Stimulated activated CD8-positive, alpha-beta memory T cell treated with anti-CD3 and anti-CD28 coated beads, Interleukin-15, amount 100 ng/mL, for 1 hour (primary cell): Measurements from ENCODE around the gene PPM1G.
A peak's percentile ranks its signal among the peaks of the same experiment; 100 is the strongest.

Source experiments
- DNase-seq: peaks from one replicate; pipeline ENCODE4 v3.0.0-alpha.2; 2020; ENCODE audit warnings: low read depth

Gene PPM1G

GRCh38 chr2:27412419-27413152, 3.2 kb upstream of the PPM1G start:
- no peak for DNase-seq

DNA sequence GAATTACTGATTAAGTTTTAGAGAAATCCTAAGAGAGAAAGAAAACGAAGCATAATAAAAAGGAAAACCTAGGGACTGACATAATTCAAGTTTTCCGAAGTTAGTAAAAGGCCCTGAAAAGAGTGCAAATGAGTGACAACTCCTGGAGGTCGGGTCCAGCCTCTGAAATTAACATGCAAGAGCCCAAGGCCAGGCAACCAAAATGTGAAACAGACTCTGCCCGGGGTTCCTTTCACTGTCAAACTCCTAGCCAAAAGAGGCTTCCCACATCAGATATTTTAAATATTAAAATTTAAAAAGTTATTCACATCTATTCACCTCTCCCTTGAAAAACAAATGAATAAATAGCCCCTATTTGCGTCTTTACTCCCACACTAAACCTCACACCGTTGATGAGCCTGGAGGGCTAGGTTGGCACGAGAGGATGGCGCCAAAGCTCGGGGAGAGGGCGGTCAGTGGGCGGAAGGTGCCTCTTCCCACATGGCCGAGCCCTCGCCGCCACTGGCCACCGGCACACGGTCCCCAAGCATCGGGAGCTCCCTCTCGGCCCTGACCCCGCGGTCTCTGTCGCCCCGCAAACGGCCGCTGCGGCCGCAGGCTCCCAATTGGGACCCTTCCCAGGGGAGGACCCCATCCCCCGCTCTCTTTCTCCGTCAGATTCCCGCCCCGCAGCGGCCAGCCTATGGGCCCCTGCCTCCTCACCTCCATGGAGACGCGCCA, 630 bp downstream of the PPM1G start:
- no peak for DNase-seq

- DNase-seq = no peak
Observed at GRCh38 chr2:27407798-27408491, 1.4 kb downstream of the PPM1G start.

DNA sequence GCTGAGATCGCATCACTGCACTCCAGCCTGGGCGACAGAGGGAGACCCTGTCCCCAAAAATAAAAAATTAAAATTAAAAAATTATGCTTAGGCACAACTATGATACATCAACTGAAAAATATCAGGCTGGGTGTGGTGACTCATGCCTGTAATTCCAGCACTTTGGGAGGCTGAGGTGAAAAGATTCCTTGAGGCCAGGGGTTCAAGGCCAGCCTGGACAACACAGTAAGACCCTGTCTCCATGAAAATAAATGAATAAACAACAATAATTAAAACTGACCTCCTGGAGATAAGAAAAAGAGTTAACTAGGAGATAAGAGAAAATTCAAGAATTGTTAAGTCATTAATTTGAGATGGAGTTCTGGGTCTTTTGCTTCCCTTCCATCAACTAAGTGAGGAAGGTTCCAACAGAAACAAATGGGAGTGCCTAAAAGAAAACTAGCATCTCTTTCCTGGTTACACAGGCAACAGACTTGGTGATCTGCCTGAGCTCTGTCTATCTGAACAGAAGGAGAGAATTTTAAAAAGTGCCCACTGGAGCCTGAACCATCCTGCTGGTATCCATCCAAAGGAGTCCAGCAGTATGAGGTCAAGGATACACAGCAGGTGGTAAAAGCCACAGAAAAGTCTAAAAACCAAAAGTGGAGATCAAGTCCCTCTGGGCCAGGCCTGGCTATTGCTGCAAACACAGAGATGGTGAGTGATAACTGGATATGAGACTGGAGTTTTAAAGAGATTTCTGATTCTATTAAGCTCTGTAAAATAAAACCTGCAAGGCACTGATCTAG, 8.8 kb downstream of the PPM1G start:
- DNase-seq = no peak

- no peak for DNase-seq
Observed at GRCh38 chr2:27398962-27399361, 10.4 kb downstream of the PPM1G start.

GRCh38 chr2:27393225-27393624, 16.2 kb downstream of the PPM1G start:
- no peak for DNase-seq

GRCh38 chr2:27390822-27391679, 18.3 kb downstream of the PPM1G start:
- DNase-seq = no peak

DNA sequence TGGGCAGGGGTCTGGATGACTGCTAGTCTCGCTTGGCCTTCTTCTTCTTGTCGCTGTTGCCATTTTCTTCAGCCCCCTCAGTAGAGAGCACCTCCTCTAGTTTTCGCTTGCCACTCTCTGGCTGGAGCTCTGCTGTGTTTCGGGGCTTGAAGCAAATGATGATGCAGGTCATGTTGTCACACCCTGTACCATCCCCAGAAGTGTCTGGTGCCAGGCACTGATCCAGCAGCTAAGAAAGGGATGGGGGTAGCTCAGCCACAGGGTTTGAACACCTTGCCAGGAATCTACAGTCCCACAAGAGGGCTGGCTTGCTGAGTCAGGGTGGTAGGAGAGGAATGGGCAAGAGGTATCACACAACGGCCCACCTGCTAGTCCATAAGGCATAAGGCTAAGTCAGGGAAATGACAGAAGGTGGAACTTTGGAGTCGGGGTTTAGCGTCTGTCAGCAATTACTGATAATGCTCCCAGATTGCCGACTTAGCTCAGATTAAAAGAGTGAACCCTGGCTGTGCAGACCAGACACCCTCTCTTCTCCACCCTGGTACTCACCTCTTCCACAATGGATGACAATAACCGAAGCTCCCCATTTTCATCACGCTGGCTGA, 27.7 kb downstream of the PPM1G start:
- no peak for DNase-seq

- DNase-seq = peak; percentile 71
Observed at GRCh38 chr2:27380626-27381545, 28.5 kb downstream of the PPM1G start, which contains the start of gene ZNF513. ZNF513 (minus strand) TSS chr2:27380734; CDS start chr2:27380526, 208 bp downstream.

DNA sequence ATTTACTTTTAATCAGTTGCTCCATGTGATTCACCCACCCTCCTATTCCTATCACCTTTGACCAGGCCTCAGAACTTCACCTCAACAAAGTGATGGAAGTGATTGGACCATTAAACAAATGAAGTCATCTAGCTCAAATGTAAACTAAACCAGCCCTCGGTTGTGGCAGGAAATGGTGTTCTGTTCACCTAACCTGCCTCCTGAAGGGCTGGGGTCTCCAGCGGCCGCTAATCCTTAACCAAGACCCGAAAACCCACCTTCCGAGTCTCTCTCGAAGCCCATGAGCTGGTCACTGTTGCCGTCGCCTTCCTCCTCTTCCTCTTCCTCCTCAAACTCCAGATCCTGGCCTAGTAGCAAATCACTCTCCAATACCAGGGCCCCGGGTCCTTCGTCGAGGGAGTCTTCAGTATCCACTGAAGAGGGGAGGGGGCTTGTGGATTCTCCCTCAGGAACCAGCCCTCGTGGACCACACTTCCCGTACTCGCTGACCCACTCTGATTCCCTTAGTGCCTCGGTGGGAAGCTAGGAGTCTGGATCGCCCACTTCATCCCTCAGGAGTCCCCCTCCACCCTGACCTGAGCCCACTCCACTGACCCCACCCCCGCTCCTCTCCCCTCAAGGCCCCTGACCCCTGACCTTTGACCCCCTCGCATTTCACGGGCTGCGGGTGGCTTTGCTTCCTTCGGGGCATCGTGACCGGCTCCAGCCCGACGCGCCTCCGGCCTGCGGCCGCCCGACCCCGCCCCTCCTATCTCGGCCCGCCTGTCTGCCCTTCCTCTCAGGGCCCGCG, 29.4 kb downstream of the PPM1G start:
- DNase-seq = no peak

DNA sequence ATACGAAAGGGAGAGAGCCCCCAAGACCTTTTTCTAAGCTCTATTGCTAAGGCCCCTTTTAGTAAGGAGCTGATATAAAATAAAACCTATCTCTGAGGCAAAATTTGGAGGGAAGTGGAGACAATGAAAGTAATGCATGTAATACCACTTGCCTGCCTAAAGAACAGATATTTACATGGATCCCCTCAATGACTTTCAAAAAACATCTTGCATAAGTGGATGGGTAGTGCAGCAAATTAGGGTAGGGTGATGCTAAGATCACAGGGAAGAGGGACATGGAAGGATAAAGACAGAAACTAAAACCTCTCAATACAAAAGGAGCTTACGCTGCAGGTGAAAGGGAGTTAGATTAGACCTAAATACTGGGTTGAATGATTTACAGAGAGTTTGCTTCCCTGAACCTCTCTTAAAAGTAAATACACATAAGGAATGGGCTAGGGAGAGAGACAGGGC, 30.0 kb downstream of the PPM1G start:
- DNase-seq = no peak

DNA sequence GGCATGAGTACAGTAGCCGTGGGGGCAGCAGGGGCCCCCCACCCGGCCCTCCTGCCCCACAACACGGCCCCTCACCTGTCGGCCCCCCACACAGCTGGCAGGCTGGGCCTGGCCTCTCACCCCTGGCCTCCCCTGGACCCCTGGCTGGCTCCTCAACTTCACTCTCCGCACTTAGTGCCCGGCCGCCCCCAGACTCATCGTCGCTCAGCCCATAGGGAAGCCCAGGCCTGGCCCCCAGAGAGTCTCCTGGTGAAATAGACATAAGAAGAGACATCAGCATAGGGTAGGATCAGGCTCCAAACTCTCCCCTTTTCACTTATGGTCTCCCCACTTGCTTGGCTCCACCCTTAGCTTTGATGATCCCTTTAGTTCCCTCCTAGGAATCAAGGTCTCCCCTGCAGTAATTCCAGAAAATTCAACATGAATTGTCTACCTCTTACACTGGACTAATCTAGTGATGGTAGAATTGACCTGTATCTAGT, 30.5 kb downstream of the PPM1G start:
- no peak for DNase-seq

DNA sequence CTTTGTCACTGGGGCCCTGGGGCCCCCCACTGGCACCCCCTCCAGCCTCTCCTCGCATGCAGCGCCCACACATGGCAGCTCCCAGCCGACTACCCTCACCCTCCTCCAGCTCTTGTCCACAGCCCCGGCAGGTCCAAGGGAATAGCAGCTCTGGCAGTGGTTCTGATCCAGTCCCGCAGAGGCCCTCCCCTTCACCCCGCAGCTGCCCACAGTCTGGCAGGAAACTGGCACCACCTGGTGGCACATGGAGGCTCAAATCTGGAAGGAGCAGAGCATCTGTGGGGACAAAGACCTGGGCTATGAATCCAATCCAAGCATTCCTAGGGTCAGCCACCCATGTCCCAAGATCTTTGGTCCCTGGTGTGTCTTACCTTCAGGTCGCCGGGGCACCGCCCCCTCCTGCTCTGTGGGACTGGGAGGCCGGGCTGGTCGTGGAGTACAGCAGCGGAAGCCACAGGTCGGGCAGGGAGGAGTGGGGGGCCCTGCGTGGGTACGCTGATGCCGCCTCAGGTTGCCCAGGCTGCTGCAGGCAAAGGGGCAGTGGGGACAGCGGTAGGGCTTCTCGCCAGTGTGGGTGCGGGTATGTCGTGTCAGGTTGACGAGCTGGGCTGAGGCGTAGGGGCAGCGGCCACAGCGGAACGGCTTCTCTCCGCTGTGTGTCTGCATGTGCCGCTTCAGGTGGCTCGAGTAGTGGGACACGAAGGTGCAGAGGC, 31.1 kb downstream of the PPM1G start:
- DNase-seq = no peak

- DNase-seq = no peak
Observed at GRCh38 chr2:27377618-27378095, 31.7 kb downstream of the PPM1G start.

DNA sequence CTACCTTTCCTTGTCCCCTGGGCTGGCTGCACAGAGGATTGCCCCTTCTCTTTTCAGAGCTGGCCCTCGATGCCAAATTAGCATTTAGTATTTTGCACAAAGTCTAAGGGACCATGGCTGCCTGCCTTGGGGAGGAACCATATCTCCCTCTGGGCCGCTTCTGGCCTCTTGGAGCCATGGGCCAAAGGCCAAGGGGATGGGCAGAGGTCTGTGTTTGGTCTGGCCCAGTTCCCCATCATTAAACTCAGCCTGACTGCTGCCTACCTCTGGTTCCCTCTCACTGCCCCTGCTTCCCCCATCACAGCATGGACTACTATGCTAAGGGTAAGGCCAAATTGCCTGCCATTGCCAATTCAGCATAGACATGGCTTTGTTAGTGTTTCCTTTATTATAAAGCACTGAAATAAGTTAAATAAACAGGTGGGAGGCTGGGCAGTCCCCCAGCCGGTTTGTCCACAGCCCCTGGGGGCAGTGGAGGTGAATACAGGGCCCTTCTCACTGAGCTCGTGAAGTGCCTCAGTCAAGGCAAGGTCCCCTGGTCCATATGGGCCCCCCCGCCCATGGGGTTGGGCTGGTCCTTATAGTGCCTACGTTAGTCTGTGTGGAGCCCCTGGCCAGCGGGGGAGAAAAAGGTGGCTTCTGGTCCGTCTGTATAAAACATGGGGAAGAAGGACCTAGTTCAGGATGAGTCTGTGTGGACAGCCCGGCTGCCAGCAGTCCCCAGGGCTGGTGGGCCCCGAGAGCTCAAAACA, 32.3 kb downstream of the PPM1G start:
- DNase-seq = no peak

GRCh38 chr2:27376151-27376865, 33.1 kb downstream of the PPM1G start:
- no peak for DNase-seq
